GM21529 (cell line): ENCODE measurements around the gene MRPS17.

Experiments used
- ATAC-seq: cut with Tn5 transposase; IDR thresholded peaks from one replicate; pipeline ENCODE4 v1.9.1; 2021; ENCODE audit not compliant: unreplicated experiment

The MRPS17 gene

DNA sequence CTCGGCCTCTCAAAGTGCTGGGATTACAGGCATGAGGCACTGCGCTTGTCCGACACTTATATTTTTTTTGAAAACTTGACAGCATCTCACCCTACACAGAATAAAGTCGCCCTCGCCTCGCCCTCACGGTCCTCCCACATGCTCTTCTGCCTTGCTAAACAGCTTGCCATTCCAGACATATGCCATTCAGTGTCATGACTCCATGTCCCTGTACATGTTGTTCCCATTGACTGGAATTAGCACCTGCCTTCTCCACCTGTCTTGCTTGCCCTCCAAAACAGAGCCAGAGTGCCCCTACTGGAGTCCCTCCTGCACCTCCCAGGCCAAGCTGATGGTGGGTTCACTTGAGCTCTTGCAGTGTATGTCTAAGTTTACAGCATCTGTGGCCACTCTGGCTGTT is 18.9 kb downstream of the MRPS17 start:
- no peak for ATAC-seq

- ATAC-seq = no peak
Observed at GRCh38 chr7:55970978-55971377, 19.3 kb downstream of the MRPS17 start.

GRCh38 chr7:55973747-55974250 is 22.1 kb downstream of the MRPS17 start:
- no peak for ATAC-seq

- ATAC-seq = no peak
Observed at GRCh38 chr7:55975988-55976633, 24.4 kb downstream of the MRPS17 start.

DNA sequence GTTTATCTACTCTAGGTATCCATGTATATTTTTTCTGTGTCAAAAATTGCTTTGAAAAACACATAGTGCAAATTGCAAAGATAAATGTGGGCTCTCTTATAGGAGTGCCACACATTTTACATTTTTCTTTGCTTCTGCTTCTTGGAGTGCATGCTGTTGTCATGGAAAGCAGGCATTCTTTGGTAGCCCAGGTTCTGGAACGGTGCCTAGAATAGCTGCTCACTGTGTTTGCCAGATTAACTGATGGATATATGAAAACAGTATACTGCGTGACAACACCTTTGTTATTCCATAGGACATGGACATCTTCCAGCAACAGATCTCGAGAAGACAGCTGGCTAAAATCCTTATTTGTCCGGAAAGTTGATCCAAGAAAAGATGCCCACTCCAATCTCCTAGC is 26.2 kb downstream of the MRPS17 start:
- no peak for ATAC-seq

GRCh38 chr7:55980266-55980665 is 28.6 kb downstream of the MRPS17 start:
- no peak for ATAC-seq

DNA sequence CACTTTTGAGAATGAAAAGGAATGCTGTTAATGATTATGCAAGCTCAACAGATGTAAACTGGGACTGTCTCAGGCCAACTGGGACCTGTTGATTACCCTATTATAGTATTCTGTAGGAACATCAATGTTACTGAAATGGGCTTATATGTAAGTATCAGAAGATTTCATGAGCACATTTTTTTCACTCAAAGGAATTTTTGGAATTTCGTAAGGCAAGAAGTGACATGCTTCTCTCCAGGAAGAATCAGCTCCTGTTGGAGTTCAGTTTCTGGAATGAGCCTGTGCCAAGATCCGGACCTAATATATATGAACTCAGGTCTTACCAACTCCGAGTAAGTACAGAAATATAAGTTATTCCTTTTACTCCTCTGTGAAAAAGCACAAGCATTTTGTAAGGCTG is 31.9 kb downstream of the MRPS17 start:
- no peak for ATAC-seq

DNA sequence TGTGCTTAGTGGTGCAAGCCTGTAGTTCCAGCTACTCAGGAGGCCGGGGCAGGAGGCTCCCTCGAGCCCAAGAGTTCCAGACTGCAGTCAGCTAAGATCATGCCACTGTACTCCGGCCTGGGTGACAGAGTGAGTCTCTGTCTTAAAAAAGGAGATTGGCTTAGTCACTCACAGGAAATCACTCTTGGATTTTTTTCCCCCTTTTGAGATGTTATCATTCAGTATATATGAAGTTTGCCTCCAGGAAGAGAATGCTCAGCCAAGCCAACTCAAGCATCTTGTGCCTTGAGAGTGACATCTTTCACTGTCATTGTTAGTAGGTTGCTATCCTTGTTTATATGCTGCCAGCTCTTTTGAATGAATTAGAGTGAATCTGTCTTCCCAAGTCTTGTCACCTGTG is 40.7 kb downstream of the MRPS17 start:
- no peak for ATAC-seq

DNA sequence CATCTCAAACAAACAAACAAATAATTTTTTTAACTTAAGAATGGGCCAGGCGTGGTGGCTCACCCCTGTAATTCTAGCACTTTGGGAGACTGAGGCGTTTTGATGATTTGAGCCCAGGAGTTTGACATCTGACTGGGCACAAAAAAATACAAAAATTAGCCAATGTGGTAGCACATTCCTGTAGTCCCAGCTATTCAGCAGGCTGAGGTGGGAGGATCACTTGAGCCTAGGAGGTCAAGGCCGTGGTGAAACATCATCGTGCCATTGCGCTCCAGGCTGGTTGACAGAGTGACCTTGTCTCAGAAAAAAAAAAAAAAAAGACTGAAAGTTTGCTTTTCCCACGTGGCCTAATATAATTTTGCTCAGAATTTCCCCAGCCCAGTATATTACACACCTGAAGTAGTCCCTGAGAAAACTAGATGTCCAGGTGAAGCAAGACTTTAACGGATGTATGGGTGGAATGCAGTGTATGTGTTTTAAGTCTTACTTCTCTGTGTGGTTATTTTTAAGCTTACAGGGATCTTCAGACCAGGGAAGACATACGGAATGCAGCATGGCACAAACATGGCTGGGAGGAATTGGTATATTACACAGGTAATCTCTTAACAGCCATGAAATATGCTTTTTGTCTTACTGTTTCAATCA is 45.3 kb downstream of the MRPS17 start:
- ATAC-seq = no peak

GRCh38 chr7:56003749-56004148 is 52.1 kb downstream of the MRPS17 start:
- ATAC-seq = no peak
